ENCODE results near the gene PWWP2B.
"Not testable (repeated sequence)": the region's sequence is repeated elsewhere in the genome, so short reads cannot be mapped to it uniquely, and the experiment has no call there.

Gene PWWP2B

DNA sequence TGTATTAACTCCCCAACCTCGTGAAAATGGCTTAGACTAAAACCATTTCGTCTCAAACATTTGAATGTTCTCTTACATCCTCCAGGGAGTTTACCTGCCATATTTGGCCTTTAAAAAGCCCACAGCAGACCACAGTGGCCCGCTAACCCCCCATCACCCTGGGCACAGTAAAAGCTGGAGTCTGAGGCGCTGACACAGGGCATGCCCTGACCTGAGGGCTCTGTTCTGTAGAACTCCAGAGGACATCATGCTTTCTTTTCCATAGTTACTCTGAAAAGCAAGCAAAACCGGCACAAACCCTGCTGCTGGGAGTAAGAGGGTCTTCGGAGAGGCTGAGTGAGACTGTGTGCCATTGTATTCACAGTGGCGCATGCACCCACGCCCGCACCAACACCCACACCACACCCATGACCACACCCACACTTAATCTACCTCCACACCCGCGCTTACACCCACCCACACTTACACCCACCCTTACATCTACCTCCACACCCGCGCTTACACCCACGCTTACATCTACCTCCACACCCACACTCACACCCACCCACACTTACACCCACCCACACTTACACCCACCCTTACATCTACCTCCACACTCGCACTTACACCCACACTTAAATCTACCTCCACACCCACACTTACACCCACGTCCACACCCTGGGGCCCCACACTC, 32.9 kb upstream of the PWWP2B start:
- peak; percentile 12 for DNase-seq (ENCODE audit: low read depth)

DNA sequence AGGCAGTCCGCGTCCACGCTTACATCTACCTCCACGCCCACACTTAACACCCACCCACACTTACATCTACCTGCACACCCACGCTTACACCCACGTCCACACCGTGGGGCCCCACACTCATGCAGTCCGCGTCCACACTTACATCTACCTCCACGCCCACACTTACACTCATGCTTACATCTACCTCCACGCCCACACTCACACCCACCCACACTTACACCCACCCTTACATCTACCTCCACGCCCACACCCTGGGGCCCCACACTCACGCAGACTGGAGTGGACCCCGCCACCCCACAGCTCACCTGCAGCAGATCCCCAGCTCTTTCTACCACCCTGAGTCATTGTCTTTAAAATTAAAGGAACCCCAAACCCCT, 32.4 kb upstream of the PWWP2B start:
- DNase-seq (ENCODE audit: low read depth), result no peak

GRCh38 chr10:132365102-132365501, 31.9 kb upstream of the PWWP2B start:
- DNase-seq (ENCODE audit: low read depth), result no peak

DNA sequence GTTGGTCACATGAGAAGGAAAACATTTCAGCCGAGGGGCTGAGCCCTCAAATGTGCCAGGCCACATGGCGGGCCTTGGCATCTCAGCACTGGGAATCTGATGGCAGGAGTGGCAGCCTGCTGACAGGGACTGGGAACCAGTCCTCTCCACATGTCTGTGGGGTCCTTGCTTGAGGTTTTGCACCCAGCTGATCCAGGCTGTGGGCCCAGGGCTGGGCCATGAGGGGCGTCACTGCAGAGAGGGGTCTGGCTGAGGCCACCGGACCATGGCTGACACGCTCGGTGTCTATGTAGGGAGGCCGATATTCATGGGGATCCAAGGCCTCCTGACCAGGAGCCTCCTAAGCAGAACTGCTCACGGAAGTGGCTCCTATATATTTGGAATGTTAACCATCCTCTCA, 31.0 kb upstream of the PWWP2B start:
- DNase-seq (ENCODE audit: low read depth), result no peak

DNA sequence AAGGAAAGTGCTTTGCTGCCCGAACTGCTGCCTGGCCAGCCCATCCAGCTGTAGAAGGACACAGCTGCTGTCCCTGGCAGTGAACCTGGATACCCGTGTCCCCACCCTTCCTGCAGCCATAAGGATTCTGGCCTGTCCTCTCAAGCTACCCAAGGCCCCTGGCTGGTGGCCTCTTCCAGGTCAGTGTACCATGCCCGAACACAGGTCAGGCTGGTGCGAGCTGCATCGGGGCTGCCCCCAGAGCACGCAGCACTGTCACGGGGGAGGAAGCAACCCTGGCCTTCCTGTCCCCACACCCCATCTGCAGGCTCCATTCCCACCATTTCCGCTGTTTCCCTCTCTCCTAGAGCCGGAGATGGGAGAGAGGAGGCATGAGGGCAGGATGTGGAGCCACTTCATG, 30.5 kb upstream of the PWWP2B start:
- DNase-seq (ENCODE audit: low read depth), result no peak

DNA sequence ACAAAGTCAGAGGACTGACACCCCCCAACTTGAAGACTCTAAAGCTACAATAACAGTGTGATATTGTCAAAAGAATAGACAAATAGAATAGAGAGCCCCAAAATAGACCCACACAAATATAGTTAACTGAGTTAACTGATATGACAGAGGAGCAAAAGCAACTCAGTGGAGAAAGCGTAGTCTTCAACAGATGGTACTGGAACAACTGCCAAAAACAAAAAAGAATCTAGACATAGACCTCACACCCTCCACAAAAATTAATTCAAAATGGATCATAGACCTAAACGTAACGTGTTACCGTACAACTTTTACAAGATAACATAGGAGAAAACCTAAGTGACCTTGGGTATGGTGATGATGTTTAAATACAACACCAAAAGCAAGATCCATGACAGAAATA, 28.6 kb upstream of the PWWP2B start:
- DNase-seq (ENCODE audit: low read depth), result no peak

DNA sequence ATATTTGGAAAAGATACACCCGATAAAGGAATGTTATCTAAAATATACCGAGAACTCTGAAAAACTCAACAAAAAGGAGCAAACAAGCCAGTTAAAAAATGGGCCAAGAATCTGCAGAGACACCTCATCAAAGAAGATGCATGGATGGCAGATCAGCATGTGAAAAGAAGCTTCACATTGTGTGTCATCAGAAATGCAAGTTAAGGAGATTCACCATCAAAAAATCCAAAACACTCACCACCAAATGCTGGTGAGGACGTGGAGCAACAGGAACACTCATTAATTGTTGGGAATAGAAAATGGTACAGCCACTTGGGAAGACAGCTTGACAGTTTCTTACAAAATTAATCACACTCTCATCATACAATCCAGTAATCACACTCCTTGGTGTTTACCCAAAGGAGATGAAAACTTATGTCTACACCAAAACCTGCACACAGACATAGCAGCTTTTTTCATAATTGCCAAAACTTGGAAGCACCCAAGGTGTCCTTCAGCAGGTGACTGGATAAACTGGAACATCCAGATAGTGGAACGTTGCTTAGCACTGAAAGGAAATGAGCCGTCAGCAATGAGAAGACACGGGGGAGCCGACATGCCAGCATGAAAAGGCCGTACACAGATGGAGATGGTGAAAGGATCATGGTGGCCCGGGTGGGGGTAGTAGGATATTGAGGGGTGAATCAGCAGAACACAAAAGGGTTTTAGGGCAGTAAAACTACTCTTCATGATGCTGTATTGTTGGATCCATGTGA, 27.9 kb upstream of the PWWP2B start:
- peak; percentile 52 for DNase-seq (ENCODE audit: low read depth)

DNA sequence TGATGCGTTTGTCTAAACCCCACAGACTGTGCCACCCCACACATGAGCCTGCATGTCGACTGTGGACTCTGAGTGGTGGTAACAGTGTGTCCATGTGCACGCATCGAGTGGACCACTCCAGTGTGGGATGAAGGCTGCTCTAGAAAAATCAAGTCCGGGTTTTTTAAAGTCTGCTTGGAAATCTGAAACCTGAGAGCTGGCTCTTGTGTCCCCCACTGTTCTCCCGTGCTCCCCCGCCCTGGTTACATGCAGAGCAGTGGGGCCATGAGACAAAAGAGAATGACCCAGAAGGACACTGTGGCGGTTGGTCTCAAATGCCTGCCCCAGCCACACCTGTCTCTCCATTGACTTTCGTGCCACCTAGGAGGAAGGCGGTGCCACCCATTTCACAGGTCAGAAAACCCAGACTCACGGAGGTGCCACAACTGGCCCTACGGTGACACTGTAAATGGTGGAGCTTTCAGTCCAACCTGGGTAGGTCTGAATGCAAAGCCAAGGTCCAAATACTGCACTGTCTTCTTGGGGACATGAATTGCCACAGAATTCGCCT, 27.3 kb upstream of the PWWP2B start:
- DNase-seq (ENCODE audit: low read depth), result no peak

DNA sequence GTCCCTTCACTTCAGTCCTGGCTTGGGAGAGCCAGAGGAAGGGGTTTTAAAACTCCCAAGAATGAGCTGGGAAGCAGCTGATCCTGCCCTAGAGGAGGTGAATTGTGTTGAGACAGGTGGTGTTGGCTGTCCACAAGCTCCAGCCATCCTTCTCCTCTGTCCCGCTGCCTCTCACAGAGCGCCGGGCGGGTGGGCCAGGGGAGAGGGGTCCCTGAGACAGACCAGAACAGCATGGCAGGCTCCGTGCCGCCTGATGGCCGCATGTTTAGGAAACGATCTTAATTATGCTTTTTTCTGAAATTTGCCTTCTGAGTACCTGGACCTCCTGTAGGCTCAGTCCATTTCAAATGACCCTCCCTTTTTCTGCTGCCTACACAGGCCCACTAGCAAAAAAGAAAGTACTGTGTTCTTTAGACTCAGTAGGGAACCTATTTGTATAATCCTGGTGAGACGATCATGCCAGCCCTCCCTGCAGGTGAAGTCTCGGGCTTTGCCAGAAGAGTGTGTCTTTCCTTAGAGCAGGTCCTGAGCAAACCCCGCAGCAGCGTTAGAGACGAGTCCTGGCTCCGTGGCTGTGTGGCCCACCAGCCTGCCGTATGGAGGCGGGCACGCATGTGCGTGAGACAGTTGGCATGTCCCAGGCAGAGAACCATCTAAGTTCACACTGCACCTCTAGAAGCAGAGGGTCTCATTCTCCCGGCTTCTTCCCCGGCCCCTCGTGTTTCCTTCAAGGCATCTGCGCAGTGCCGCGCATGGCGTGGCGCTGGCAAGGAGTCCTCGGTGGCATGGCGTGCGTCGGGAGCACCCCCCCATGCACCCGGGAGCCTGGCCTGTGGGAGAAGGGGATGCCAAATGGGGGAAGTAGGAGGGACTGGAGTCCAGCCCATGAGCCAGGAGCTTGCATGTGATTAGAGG, 26.3 kb upstream of the PWWP2B start:
- DNase-seq (ENCODE audit: low read depth), result no peak

GRCh38 chr10:132371641-132372081, 25.3 kb upstream of the PWWP2B start:
- DNase-seq (ENCODE audit: low read depth), result peak; percentile 32

DNA sequence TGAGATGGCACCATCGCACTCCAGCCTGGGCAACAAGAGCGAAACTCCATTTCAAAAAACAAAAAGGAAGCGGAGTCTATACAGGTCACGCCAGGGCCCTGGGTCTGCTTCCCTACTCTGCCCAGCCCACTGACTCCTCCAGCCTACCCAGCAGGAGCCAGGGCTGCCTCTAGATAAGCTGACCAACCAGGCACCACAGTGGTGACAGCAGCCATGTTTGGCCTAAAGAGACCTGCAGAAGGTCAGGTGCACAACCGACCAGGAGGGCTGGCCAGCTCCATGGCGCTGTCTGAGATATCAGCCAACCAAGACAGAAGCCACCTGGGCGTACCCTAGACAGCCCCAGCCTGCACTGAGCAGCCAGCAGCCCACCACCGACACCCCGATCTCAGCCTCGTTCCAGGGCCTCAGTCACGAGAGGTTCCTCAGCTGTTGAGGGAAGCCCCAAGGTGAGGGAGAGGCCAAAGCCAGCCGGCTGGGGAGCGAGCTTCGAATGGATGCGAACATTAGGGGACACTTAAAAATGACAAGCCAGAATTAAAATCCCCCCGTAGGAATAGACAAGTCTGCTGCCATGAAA, 24.4 kb upstream of the PWWP2B start:
- no peak for DNase-seq (ENCODE audit: low read depth)

GRCh38 chr10:132373241-132373955, 23.6 kb upstream of the PWWP2B start:
- no peak for DNase-seq (ENCODE audit: low read depth)

- DNase-seq (ENCODE audit: low read depth), result no peak
Observed at GRCh38 chr10:132374176-132374575, 22.8 kb upstream of the PWWP2B start.

DNA sequence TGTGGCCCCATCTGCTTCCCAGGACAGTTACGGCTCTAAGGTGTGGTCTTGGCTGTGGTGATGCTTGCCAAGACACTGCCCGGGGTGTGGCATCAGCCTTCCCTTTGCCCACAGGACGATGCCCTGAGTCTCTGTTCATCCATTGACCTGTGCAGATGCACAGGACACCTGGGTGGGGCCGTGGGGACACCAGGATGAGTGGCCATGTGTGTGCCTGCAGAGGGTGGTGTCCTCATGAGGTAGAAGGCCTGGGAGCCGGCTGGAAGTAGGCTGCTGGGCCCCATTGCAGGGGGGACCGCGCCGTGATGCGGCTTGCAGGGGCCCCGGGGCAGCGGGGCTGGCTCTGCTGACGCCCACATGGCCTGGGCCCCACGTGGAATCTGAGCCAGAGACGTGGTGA, 22.4 kb upstream of the PWWP2B start:
- no peak for DNase-seq (ENCODE audit: low read depth)

- DNase-seq (ENCODE audit: low read depth), result no peak
Observed at GRCh38 chr10:132375116-132375794, 21.7 kb upstream of the PWWP2B start.

DNA sequence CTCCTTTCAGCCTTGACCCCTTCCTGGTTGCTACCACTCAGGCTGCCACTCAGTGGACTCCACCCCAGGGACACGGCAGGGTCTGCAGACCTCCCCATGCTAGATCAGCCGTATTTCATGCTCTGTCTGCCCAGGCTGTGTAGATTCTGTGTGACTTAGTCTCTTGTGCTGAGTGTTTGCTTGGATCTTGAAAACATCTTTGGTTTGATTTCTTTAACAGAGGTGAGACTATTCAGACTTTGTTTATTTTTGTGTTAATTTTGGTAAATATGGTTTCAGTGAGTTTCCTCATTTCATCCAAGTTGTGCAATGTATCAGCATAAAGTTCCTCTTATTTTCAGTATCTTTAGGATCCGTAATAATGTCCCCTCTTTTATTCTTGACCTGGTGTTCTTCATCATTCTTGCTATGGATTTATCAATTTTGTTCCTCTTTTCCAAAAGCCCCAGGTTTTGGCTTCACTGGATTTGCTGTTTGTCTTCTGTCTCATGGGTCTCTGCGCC, 21.2 kb upstream of the PWWP2B start:
- no peak for DNase-seq (ENCODE audit: low read depth)

DNA sequence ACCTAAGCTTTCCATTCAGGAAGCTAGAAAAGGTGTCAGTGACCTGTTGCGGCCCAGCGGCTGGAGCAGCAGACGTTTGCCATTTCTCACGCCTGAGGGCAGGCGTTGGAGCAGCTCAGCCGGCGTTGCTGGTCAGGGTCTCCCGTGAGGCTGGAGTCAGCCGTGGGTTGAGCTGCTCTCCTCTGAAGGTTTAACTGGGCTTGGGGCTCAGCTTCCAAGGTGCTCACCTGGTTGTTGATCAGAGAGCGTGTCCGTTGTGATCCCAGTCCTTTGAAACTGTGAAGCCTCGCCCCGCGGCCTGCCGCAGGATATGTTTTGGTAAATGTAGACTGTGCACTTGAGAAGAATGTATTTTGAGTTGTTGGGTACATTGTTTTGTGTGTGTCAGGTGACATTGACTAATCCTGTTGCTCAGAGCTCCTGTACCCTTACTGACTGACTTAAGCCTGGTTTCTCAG, 20.6 kb upstream of the PWWP2B start:
- no peak for DNase-seq (ENCODE audit: low read depth)

DNA sequence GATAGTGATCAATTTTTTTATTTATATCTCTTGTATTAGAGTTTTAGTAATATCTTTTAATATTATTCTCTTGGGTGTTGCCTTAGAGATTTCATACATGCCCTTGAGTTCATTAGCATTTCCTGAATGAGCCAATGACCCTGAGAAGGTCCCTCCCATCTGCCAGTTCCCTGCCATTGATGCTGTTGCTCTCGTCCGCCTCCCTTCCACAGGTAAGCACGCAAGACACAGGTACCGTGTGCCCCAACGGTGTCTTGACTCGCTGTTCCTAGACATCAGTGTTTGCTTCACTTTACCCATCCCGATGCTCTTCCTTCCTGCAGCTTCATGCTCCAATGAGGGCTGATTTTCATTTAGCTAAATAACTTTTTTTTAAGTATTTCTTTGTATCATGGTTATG, 19.7 kb upstream of the PWWP2B start:
- no peak for DNase-seq (ENCODE audit: low read depth)

DNA sequence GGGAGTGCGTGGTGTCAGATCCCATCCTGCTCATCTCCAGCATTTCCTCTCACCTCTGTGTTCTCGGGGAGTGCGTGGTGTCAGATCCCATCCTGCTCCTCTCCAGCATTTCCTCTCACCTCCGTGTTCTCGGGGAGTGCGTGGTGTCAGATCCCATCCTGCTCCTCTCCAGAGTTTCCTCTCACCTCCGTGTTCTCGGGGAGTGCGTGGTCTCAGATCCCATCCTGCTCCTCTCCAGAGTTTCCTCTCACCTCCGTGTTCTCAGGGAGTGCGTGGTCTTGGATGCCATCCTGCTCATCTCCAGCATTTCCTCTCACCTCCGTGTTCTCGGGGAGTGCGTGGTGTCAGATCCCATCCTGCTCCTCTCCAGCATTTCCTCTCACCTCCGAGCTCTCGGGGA, 18.0 kb upstream of the PWWP2B start:
- DNase-seq (ENCODE audit: low read depth), result not testable (repeated sequence)

- not testable (repeated sequence) for DNase-seq (ENCODE audit: low read depth)
Observed at GRCh38 chr10:132380986-132381385, 16.0 kb upstream of the PWWP2B start.
